ENCODE results near the gene SPAG9.

Gene SPAG9

DNA sequence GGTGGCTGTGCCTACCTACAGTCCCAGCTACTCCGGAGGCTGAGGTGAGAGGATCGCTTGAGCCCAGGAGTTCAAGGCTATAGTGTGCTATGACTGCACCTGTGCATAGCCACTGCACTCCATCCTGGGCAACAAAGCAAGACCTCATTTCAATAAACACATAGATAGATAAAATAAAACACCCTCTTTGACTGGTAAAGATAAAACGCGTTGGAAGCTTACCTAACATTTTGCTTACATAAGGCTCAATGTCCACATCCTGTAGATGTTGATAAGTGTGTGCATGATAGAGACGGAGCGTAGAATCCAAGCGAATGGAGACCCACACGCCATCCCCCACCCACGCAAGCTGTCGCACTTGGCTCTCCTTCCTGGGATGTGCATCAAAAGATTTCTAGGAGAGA is 141.1 kb downstream of the SPAG9 start:
- TF ChIP-seq, protein P1, sequence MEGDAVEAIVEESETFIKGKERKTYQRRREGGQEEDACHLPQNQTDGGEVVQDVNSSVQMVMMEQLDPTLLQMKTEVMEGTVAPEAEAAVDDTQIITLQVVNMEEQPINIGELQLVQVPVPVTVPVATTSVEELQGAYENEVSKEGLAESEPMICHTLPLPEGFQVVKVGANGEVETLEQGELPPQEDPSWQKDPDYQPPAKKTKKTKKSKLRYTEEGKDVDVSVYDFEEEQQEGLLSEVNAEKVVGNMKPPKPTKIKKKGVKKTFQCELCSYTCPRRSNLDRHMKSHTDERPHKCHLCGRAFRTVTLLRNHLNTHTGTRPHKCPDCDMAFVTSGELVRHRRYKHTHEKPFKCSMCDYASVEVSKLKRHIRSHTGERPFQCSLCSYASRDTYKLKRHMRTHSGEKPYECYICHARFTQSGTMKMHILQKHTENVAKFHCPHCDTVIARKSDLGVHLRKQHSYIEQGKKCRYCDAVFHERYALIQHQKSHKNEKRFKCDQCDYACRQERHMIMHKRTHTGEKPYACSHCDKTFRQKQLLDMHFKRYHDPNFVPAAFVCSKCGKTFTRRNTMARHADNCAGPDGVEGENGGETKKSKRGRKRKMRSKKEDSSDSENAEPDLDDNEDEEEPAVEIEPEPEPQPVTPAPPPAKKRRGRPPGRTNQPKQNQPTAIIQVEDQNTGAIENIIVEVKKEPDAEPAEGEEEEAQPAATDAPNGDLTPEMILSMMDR (IDR thresholded peaks at IDR 0.05; ENCODE audit: extremely low read depth, missing control alignments): no peak
- no peak for DNase-seq (ENCODE audit: low spot score)

DNA sequence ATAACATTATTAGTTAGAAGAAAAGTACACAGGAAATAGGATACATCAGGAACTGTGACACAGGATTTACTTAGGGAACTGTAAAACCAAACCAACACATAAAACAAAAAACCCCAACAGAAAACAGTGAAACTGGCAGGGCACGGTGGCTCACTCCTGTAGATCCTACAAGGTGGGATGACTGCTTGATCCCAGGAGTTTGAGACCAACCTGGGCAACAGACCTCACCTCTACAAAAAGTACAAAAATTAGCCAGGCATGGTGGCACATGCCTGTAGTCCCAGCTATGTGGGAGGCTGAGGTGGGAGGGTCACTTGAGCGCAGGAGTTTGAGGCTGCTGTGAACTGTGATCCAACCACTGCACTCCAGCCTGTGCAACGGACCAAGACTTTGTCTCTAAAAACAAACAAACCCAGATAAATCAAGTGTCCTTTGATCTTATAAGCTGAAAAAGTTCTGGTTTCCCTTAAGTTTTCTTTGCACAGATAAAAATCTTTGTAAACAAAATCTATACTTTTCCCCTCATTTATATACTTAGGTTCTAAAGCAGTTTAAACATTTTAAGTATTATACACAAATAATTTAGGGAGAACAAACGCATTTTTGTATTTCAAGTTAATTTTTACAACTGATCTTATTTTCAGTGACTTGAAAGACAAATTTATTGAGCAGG is 143.0 kb downstream of the SPAG9 start:
- DNase-seq (ENCODE audit: low spot score): no peak
- TF ChIP-seq, protein P1 (IDR thresholded peaks at IDR 0.05; ENCODE audit: extremely low read depth, missing control alignments): no peak

DNA sequence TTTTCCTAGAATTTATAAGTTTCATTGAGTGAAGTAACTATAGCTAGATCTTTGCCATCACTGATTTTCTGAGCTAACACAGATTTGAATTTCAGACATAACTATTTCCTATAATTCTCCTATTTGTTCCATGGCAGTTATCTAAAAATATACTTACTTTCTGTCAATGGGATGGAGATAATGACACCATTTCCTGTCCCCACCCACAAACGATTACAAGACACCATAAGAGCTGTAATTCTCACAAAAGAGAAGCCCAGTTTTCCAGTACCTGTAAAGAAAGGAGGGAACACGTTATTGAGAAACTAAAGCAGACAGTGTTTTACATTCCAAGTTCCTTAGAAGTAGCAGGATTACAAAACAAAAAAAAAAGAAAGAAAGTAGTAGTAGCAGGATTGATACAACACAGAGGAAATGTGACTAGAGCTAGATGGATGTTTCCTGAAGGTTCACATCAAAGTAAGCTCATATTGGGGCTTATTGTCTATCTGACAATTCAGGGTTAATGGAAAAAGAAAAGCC is 143.7 kb downstream of the SPAG9 start:
- TF ChIP-seq, protein P1 (IDR thresholded peaks at IDR 0.05; ENCODE audit: extremely low read depth, missing control alignments): no peak
- no peak for DNase-seq (ENCODE audit: low spot score)

DNA sequence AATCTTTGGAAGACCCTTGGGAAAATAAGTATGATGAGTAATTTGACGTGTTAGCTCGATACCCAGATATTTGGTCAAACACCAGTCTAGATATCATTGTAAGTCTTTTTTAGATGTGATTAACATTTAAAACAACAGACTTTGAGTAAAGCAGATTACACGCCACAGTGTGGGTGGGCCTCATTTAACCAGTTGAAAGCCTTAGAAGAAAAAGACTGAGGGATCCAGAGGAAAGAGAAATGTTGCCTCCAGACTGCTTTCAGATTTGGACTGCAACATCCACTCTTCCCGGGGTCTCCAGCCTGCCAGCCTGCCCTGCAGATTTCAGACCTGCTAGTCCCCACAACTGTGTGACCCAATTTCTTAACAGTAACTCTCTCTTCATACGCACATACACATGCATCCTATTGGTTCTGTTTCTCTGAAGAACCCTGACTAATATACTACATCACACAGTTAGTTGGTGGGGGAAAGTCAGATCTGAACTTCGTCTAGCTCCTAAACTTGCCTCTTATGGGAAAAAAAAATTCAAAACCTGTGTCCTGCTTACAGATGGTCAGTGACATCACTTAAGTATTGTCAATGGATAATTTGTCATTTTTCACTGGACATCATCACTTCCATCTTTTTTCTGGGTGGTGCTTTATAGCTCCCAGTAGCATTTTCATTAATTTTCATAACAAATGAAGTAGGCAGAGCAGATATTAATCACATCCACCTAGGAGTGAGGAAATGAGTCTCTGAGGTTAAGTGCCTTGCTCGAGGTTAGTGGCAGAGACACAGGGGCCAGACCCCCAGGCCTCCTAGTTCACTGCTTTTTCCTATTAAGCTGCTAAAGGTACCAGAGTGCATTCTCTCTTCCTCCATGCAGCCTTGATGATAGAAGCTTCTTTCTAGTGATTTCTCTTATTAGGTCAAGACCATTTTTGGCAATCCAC is 146.8 kb downstream of the SPAG9 start:
- TF ChIP-seq, protein P1 (IDR thresholded peaks at IDR 0.05; ENCODE audit: extremely low read depth, missing control alignments): no peak
- no peak for DNase-seq (ENCODE audit: low spot score)

DNA sequence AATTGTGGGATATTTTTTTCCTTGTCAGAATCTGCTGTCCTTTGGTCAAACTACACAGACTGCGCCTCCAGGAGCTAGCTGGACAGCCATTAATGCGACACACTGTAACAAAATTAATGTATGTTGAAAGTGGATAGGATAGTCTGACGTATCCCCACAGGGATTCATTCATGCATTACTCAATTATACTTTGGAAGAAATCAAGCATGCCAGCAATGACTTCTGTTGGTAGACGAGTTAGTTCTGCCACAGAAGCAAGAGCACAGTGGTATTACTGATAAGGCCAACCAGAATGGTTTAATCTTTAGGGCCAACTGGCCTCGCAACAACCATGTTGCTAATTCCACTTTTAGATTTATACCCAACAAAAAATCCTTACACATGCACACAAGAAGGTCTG is 148.1 kb downstream of the SPAG9 start:
- TF ChIP-seq, protein P1 (IDR thresholded peaks at IDR 0.05; ENCODE audit: extremely low read depth, missing control alignments): no peak
- no peak for DNase-seq (ENCODE audit: low spot score)

DNA sequence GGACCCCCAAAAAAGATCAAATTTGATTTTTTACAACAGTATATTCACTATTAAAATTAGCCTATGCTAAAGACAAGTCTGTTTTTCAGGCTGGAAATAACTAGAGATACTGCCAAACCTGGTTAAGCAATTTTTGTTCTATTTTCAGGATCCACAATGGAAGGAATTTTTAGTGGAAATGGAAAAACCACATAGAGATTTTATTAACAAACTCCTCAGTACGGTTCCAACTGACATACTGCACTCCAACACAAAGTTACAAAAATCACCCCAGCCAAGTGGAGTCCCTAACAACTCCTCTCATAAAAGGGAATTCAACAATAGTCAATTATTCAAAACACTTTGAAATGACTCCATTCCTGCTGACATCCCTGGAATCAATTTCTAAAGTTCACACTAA is 152.9 kb downstream of the SPAG9 start:
- DNase-seq (ENCODE audit: low spot score): no peak
- TF ChIP-seq, protein P1 (IDR thresholded peaks at IDR 0.05; ENCODE audit: extremely low read depth, missing control alignments): no peak

DNA sequence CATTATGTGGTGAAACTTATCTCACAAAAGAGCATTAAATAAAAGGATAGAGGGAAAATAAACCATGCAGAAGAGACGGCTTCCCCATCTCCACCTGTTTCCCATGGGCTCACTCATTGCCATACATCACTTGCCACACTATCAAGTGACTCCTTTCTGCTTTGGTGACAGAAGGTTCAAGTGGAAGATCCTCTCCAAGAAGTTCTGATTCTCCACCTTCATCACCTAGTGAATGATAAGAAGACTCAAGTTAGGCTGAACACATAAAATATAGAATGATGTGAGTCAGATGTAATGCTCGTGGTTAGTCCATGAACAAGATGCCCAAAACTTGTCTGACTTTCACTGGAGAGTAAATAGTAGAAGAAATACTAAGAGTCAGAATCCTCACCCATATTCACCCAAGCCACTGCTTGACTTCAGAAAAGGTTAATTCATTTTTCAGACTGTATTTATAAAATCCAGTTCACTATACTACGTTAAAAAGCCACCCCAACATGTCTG is 154.5 kb downstream of the SPAG9 start:
- TF ChIP-seq, protein P1 (IDR thresholded peaks at IDR 0.05; ENCODE audit: extremely low read depth, missing control alignments): no peak
- DNase-seq (ENCODE audit: low spot score): no peak

Data from GM20000 (cell line).